C4-2B (cell line): Measurements from ENCODE around the gene SURF4.

Experiments
- ZFX ChIP-seq: fragments of 450-650 bp; IDR thresholded peaks from 2 replicates; pipeline ENCODE4 v1.6.1; 2017
- TF ChIP-seq, protein P1 (sequence below): fragments of 450-650 bp; conservative IDR thresholded peaks from 2 replicates; pipeline ENCODE4 v1.5.1; 2017; ENCODE audit warnings: mild to moderate bottlenecking

DNA sequence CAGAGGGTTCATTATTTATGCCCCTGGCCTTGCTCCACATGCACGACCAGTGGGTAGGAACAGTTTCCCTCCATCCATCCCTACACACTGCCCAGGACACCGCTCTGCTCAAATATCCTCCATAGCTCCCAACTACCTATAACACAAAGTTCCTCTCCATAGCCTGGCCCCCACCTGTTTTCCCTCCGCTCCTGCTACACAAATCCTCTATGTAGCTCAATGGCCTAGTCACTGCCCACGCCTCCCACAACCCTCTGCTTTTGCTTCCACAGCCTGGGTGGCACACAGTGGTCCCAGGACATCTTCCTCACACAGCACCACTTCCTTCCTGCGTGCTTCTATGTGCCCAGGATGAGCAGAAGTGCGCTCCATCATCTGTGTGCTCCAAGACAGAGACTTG, 21.5 kb upstream of the SURF4 start:
- TF ChIP-seq, protein P1, sequence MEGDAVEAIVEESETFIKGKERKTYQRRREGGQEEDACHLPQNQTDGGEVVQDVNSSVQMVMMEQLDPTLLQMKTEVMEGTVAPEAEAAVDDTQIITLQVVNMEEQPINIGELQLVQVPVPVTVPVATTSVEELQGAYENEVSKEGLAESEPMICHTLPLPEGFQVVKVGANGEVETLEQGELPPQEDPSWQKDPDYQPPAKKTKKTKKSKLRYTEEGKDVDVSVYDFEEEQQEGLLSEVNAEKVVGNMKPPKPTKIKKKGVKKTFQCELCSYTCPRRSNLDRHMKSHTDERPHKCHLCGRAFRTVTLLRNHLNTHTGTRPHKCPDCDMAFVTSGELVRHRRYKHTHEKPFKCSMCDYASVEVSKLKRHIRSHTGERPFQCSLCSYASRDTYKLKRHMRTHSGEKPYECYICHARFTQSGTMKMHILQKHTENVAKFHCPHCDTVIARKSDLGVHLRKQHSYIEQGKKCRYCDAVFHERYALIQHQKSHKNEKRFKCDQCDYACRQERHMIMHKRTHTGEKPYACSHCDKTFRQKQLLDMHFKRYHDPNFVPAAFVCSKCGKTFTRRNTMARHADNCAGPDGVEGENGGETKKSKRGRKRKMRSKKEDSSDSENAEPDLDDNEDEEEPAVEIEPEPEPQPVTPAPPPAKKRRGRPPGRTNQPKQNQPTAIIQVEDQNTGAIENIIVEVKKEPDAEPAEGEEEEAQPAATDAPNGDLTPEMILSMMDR: no peak
- no peak for TF ChIP-seq ZFX
